GM21717 (cell line): ENCODE measurements around the gene LIMK1.
"Not testable (repeated sequence)": the region's sequence is repeated elsewhere in the genome, so short reads cannot be mapped to it uniquely, and the experiment has no call there.

Source experiments
- ATAC-seq: cut with Tn5 transposase; IDR thresholded peaks from one replicate; pipeline ENCODE4 v1.9.1; 2021; ENCODE audit warnings: mild to moderate bottlenecking, moderate library complexity; ENCODE audit not compliant: unreplicated experiment

LIMK1 gene

DNA sequence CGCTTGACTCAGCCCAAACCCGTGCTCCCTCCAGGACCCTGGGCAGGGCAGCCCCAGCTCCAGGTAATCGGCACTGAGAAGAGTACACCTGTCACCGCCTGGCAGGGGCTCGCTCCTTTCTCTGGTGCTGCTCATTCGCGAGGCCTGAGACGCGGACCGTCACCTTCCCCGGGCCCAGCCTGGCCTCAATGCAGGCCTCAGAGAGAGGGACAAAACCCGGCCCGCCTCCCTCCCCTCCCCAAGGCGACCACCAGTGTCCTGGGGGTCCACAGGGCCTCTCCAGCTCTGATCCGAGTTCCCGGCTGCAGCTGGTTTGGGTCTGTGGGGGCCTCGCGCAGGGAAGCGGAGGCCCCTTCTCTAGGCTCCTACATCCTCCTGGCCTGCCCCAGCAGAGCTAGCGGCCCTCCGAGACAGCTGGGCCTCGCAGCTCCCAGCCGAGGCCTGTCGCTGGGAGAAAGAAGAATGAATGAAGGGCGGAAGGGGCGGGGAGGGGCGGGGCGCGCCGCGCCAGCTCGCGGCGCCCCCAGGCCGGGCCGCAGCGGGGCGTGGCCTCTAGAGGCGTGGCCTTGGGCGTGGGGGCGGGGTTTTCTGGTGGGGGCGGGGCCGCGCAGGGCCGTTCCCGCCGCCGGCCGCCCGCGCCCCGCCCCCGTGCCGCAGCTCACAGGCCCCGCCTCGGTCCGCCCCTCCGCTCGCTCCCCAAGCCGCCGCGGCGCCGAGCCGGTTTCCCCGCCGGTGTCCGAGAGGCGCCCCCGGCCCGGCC lies at the start of gene LIMK1:
TSS of gene LIMK1 (plus strand) at position 688 of the 760 bp plus-strand sequence. CDS start 187 bp downstream, outside the sequence.
- peak; percentile 41 for ATAC-seq

DNA sequence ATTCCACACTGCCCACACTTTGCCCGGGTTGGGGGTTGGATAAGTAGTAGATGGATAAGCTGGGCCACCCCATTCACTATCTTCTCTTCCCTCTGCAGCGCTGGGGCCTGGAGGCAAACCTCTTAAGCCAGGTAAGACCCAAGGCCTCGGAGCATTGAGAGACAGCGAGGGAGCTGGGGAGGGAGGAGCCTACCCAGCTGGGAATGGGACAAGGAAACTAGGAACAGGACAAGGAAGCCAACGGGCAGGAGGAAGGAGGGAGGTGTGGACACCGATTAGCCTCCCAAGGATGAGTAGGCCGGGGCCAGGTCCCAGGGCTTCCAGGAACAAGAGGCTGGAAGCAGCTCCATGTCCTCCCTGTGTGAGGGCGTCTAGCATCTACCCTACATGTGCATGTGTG lies 46.0 kb upstream of the LIMK1 start:
- no peak for ATAC-seq

DNA sequence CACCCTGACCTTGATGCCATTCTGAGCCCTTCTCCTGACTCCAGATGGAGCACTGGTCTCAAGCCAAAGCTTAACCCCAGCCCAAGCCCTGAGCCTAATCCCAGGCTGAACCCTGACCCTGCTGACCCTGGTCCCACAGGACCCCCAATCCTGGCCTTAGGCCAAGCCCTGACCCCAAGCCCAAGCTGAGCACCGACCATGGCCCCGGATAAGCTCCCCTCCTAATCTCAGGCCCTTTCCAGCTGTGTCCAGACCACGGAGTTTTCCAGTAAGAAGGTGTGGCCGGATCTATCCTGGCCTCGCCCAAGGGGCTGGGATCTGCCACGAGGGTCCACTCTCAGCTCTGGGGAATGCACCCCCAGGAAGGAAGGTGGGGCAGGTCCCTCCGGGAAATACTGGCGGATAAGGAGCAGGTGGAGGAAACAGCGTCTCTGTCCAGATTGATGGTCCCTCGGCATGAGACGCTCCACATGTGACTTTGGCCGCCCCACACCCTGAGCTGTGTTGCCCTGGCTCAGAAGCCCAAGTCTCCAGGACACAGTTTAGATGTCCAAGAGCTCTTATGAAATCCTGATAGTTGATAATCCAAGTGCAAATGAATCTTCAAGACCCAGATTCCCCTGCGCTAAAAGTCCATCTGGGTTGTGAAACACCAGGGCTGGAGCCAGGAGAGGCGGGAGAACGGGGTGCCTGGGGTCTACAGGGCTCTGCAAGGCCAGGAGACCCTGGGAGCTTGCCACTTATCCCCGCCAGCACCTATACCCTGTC lies 45.2 kb upstream of the LIMK1 start:
- ATAC-seq: no peak

DNA sequence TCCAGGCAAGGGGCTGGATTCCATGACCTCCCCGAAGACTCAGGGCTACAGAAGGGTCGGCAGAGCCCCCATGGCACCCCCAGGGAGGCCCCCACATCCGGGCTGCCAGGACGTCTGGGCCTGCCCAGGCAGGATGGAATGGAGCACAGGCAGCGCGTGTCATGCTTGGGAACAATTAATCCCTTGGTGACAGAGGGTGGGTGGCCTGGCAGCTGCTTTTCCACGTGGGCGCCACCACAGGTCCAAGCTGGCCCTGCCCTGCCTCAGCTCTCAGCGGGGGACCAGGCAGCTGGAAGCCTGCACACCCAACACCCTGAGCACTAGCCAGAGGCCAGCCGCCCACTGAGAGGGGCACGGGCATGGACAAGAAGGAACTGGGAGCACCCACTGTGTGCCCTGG lies 44.3 kb upstream of the LIMK1 start:
- ATAC-seq: no peak

DNA sequence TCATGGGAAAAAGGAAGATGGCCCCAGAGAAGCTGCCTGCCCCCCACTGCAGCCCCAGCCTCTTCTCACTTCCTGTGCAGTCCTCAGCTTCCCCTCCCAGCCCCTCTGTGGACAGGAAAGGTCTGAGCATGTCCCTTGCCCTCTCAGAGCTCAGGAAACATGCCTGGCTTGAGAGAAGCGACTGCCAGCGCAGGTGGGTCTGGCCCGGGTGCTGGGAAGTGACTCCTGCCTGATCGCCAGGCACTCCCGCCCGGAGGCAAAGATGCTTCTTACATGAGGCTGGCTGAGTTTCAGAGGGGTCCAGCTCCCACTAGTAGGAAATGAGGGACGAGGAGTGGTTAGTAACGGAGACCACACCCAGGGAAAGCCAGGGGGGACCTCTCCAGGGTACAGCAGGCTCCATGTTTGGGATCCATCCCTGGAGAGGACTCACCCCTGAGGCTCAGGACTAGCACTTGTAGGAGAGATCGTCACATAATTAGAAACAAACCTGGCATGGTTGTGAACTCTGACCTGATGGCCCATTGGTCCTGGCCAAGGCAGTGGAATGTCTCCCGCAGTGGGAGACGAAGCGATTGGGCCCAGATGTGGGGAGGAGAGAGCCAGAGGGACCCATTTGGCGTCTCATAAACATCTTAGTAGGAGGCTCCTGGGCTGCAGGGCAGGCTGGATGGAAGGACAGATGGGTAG lies 43.4 kb upstream of the LIMK1 start:
- ATAC-seq: no peak

DNA sequence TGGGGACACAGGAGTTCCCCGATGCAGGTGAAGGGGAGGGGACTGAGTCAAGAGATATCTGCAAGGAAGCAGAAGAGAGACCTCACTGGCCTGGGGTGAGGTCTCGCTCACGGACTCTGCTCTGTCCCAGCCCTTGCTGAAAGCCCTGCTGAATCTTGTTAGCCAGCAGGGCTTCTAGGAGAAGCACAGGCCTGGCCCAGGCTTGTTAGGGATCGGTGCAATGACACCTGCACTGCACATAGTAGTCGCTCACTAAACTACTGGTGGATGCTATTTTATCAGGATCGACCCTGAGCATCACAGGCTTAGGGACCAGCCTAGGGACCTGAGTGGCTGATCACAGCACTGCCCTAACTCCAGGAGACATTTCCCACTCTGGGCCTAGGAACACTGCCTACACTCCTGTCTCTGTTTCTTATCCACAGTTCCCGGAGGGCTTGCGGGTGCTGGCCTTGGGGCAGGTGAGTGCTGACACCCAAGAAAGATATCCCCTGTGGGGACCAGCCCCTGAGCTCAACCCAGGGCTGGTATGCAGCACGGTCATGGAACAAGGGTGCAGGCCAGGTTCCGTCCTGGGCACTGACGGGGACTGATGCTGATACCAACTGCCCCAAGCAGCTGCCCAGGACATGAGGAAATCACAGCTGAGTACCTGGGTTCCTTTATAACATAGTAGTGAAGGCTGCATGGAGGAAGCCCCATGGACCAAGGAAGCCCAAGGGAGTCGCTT lies 42.6 kb upstream of the LIMK1 start:
- ATAC-seq: no peak

DNA sequence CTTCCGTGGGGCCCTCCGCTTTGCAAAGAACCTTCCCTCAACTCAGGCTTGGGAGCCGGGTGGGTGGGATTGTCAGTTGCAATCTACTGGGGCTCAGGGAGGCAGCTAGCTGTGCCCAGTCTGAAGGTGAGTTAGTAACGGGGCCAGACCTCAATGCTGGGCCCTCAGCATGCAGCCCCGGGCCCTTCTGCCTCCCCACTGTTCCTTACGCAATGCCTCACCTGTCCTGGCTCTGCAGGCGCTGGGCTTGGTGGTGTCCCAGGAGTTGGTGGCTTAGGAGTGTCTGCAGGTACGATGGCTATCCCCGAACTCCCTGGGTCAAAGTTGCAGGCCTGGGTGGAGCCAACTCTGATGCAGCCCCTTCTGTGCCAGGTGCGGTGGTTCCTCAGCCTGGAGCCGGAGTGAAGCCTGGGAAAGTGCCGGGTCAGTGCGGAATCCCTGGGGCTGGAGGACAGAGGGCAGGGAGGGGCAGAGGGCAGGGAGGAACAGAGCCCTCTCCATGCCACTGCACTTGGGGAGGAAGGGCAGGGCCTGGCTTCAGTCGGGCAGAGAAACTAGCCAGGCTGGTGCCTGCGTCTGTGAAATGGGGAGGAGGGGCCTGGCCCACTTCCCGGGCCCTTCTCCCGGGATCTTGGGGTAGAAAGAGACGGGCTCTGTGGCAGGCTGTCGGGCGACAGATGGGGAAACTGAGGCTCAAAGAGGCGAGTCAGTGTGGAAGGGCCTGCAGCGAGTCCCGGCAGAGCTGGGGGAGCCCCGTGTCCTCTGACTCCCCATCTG lies 40.7 kb upstream of the LIMK1 start:
- no peak for ATAC-seq

DNA sequence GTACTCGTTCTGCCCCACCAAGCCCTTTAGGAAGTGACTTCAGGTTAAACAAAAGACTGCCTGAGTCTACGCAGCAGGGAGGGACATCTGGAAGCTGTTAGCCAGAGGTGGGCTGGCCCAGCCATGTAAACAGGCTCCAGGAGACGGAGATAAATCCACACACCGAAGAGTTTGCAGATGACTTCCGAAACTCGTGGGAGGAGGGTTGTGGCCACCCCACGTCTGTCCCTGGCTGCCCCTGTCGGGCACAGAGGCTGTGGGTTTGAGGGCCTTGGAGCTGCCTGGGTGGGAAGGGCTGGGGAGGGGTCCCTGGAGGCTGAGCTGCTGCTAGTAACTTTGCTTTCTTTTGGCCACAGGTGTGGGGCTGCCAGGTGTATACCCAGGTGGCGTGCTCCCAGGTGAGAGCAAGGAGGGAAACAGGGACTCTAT lies 40.1 kb upstream of the LIMK1 start:
- no peak for ATAC-seq

DNA sequence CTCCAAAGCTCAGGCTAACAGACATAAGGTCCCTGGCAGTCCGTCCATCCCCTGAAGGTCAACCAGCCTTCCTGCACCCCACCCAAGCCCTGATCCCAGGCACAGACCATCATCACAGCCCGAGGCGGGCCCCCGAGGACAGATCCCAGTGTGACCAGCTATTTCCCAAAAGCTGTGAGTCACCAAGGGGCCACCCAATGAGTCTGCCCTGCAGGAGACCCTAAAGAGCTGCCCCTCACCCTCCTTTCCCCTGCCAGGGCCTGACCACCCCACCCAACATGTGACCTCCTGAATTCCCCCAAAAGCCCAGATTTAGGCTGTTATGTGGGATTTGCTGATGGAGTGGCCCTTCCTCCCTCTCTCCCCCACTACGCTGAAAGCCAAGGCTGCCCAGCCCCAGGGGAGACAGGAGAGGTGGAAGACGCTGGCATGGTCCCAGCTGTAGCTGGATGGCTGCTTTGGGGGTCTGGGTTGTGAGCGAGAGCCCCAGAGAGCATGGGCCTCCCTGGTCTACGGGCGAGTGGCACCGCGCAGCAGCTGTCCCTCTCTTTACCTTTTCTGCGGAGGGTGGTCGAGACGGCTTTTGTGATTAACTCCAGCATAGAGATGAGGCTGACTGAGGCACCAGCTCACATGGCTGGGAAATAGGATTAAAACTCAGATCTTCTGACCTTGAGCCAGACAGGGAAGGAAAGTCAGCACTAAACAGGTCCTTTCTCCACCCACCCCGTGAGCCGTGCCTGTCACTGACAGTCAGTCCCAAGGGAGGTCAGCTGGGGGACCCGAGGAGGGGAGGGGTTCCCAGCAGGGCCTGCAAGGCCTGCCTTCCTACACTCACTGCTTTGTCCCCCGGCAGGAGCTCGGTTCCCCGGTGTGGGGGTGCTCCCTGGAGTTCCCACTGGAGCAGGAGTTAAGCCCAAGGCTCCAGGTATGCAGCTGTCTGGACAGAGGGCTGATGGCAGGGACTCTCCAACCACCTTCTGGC lies 38.9 kb upstream of the LIMK1 start:
- no peak for ATAC-seq

DNA sequence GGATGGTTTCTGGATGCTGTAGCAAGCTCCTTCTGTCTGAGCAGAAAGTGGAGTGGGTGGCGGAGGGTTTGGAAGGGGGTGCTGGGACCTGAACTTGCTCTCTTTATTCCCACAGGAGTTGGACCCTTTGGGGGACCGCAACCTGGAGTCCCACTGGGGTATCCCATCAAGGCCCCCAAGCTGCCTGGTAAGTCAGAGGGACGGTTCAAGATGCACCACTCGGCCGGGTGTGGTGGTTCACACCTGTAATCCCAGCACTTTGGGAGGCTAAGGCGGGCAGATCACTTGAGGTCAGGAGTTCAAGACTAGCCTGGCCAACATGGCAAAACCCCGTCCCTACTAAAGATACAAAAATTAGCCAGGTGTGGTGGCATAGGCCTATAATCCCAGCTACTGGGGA lies 37.0 kb upstream of the LIMK1 start:
- not testable (repeated sequence) for ATAC-seq

DNA sequence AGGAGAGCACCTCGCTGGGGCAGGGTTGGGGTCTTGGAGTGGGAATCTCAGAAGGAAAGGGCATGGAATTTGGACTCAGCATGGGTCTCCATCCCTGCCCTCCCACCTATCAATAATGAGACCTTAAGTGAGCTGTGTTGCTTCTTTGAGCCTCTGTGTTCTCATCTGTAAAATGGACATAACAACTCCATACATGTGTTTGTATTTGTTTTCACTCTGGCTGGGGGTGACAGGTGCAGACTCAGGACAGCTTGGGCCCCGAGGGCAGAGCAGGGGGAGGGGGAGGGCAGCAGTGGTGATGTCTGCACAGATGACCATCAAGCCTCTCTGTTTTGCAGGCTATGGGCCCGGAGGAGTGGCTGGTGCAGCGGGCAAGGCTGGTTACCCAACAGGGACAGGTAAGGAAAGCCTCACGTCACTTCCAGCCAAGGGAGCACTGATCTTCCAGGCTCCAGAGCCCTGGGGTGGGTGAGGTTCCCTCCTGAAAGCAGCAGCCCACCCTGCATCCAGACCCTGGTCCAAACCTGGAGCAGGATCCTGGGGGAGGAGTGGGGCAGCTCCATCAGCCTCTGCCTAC lies 35.7 kb upstream of the LIMK1 start:
- no peak for ATAC-seq

DNA sequence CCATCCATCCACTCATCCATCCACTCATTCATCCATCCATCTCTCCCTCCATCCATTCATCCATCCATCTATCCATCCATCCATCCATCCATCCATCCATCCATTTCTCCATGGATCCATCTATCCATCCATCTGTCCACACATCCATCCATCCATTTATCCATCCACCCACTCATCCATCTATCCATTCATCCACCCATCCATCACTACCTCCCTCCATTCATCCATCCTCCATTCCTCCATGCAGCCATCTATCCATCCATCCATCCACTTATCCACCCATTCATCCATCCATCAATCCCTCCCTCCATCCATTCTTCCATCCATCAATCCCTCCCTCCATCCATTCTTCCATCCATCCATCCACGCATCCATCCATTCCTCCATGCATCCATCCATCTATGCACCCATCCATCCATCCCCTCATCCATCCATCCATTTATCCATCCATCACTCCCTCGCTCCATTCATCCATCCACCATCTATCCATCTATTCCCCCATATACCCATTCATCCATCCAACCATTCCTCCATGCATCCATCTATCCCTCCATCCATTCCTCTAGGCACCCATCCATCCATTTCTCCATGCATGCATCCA lies 34.5 kb upstream of the LIMK1 start:
- no peak for ATAC-seq

DNA sequence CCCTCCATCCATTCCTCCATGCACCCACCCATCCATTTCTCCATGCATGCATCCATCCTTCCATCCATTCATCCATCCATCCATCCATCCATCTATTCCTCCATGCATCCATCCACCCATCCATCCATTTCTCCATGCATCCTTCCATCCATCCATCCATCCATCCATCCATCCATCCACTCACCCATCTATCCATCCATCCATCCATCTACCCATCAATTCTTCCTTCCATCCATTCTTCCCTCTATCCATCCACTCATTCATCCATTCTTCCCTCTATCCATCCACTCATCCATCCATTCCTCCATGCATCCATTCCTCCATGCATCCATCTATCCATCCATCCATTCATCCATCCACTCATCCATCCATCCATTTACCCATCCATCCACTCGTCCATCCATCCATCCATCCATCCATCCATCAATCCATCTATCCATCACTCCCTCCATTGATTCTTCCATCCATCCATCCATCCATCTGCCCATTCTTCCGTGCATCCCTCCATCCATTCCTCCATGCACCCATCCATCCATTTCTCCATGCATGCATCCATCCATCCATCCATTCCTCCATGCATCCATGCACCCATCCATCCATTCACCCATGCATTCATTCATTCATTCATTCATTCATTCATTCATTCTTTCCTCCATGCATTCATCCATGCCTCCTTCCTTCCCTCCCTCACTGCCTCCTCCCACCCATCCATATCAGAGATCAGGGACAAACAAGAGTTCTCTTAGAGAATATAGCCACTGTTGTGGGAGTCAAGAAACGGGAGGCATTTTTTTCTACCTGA lies 33.4 kb upstream of the LIMK1 start:
- ATAC-seq: no peak

DNA sequence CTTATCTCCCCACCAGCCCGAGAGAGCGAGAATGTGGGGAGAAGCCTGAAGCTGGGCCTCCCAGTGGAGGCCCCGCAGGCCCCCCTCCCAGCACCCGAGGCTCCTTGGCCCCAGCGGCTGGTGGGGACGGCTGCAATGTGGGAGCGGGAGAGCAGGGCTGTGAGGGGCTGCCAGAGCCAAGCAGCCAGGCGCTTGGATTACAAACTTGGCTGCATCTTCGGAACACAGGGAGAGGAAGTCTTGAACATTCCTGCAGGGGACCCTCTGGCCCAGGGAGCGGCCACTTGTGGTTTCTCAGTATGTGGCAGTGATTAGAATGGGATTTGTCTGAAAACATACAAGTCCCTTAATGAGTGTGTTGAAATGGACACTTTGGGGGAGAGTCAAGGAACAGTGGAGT lies 32.4 kb upstream of the LIMK1 start:
- no peak for ATAC-seq

DNA sequence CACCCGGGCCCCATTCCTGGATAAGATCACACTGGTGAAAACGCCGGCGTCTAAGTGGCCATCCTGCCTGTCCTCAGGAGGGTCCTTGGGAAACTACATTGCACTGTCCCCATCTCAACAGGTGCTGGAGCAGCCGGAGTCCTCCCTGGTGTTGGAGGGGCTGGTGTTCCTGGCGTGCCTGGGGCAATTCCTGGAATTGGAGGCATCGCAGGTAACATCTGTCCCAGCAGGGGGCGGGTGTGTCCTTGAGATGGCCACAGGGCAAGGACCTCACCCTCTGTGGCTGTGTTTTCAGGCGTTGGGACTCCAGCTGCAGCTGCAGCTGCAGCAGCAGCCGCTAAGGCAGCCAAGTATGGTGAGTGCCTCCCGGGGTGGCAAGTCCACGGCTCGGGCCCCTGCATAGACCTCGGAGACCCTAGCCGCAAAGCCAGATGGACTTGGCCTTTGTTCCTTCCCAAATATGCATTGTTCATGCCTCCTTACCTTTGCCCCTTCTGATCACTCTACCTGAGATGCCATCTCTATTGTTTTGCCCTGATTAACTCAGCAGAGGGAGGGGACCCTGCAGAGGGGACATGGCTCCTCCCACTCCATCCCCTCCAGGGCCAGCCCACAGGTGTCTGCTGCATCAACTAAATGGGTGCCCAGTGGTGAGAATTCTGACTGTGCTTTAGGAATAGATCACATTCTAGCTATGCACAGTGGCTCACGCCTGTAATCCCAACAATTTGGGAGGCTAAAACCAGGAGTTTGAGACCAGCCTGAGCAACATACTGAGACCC lies 31.8 kb upstream of the LIMK1 start:
- no peak for ATAC-seq

DNA sequence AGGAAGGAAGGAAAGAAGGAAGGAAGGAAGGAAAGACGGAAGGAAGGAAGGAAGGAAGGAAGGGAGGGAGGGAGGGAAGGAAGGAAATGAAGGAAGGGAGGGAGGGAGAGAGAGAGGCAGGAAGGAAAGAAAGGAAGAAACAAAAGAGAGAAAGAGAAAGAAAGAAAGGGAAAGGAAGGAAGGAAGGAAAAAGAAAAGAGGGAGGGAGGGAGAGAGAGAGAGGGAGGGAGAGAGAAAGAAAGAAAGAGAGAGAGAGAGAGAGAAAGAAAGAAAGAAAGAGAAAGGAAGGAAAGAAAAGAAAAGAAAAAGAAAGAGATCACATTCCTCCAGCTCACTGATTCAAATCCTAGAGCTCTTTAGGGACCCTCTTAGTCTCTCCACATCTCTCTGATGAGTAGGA lies 31.0 kb upstream of the LIMK1 start:
- ATAC-seq: no peak
